GM12874 (cell line): ENCODE results near the gene ARHGAP36.

Experiments
- TF ChIP-seq, protein P1 (sequence below): IDR thresholded peaks from 2 replicates; pipeline ENCODE4 v1.5.1; 2011; ENCODE audit warnings: low read depth, mild to moderate bottlenecking, control low read depth, low read length, moderate library complexity; ENCODE audit not compliant: insufficient read depth

ARHGAP36 gene, protein sequence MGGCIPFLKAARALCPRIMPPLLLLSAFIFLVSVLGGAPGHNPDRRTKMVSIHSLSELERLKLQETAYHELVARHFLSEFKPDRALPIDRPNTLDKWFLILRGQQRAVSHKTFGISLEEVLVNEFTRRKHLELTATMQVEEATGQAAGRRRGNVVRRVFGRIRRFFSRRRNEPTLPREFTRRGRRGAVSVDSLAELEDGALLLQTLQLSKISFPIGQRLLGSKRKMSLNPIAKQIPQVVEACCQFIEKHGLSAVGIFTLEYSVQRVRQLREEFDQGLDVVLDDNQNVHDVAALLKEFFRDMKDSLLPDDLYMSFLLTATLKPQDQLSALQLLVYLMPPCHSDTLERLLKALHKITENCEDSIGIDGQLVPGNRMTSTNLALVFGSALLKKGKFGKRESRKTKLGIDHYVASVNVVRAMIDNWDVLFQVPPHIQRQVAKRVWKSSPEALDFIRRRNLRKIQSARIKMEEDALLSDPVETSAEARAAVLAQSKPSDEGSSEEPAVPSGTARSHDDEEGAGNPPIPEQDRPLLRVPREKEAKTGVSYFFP

DNA sequence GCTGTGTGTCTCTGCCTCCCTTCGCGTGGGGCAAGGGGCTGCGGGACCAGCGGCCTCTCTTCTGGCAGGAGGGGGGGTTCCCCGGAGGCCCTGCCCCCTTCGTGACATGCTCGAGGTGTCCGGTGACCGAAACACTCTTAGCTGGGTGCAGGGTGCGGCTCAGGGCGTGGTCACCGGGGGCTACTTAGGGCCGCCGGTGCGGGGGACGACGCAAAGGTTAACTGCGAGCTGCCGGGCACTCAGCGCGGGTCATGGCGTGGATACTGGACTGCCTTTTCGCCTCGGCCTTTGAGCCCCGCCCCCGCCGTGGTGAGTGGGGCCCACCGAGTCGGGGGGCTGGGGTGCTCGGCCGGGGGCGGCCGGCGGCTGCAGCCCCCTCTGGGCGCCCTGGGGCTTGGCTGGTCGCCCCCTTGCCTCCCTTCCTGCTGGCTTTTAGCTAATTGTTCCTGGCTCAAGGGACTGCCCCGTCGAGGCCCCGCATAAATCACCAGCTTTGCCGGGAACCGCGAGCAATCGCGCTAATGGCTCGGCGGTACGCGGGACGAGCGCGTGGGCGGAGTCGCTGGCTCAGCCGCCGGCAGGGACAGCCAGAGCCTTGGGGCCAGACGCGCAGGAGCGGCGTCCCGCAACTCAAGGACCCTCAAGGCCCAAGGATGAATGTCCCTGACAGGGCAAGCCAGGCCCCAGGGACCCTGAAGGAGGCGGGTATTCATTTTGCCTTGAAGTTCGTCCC lies at the start of gene ARHGAP36:
TSS of gene ARHGAP36 (plus strand) at position 211 of the 733 bp plus-strand sequence. CDS start 23,320 bp downstream, outside the sequence.
- TF ChIP-seq, protein P1, sequence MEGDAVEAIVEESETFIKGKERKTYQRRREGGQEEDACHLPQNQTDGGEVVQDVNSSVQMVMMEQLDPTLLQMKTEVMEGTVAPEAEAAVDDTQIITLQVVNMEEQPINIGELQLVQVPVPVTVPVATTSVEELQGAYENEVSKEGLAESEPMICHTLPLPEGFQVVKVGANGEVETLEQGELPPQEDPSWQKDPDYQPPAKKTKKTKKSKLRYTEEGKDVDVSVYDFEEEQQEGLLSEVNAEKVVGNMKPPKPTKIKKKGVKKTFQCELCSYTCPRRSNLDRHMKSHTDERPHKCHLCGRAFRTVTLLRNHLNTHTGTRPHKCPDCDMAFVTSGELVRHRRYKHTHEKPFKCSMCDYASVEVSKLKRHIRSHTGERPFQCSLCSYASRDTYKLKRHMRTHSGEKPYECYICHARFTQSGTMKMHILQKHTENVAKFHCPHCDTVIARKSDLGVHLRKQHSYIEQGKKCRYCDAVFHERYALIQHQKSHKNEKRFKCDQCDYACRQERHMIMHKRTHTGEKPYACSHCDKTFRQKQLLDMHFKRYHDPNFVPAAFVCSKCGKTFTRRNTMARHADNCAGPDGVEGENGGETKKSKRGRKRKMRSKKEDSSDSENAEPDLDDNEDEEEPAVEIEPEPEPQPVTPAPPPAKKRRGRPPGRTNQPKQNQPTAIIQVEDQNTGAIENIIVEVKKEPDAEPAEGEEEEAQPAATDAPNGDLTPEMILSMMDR = no peak

DNA sequence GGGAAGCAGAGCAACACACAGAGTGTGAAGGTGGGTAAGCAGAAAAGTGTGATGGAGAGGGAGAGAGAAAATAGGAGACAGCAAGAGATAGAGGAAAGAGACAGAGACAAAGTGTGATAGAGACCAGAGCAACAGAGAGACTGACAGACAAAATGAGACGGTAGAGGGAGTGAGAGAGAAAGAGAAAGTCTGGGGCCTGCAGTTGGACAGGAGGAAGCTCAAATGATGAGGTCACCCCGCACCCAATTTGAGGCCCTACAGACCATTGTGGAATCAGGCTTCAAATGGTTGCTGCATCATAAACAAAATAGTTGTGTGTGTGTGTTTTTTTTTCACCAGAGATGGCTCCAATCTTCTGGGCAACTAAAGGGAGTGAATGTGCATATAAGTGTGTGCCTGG lies 48.0 kb upstream of the ARHGAP36 start:
- TF ChIP-seq, protein P1 = no peak

GRCh38 chrX:131025336-131025735 lies 32.8 kb upstream of the ARHGAP36 start:
- TF ChIP-seq, protein P1 = no peak

GRCh38 chrX:131032354-131033230 lies 25.6 kb upstream of the ARHGAP36 start:
- TF ChIP-seq, protein P1 = no peak

DNA sequence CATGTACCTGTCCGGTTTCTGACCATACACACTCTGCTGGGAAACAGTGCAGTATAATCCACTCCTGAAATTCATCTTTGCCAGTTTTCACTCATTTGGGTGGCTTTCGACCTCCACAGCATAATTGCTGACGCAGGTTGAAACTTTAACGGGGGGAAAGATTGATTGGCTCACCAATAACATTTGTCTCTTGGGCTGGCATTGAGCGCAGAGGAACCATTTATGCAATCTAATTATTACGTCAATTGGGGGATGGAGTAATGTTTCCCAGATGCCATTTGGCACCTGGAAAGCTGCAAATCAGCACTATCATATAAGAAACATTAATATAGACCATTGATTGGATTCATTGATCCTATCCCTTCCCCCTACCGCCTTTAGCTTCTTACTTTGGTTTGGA lies 24.1 kb upstream of the ARHGAP36 start:
- TF ChIP-seq, protein P1 = no peak

GRCh38 chrX:131040781-131041180 lies 17.4 kb upstream of the ARHGAP36 start:
- TF ChIP-seq, protein P1 = no peak
